HG02870 (cell line): ENCODE measurements around the gene TGFBI.
"Not testable (repeated sequence)": the region's sequence is repeated elsewhere in the genome, so short reads cannot be mapped to it uniquely, and the experiment has no call there.

ENCODE experiments used
- ATAC-seq: cut with Tn5 transposase; IDR thresholded peaks from one replicate; pipeline ENCODE4 v1.9.1; 2021; ENCODE audit warnings: mild to moderate bottlenecking, moderate library complexity; ENCODE audit not compliant: unreplicated experiment

Gene TGFBI

GRCh38 chr5:136043551-136043950, 14.8 kb downstream of the TGFBI start:
- ATAC-seq, result no peak

GRCh38 chr5:136043968-136044610, 15.3 kb downstream of the TGFBI start:
- no peak for ATAC-seq

- ATAC-seq, result not testable (repeated sequence)
Observed at GRCh38 chr5:136045026-136045425, 16.2 kb downstream of the TGFBI start.

GRCh38 chr5:136046246-136046645, 17.5 kb downstream of the TGFBI start:
- ATAC-seq, result no peak

- ATAC-seq, result no peak
Observed at GRCh38 chr5:136047858-136048257, 19.1 kb downstream of the TGFBI start.

GRCh38 chr5:136048966-136049365, 20.2 kb downstream of the TGFBI start:
- no peak for ATAC-seq

- ATAC-seq, result no peak
Observed at GRCh38 chr5:136051486-136052220, 22.9 kb downstream of the TGFBI start.

GRCh38 chr5:136052692-136053335, 24.0 kb downstream of the TGFBI start:
- ATAC-seq, result no peak

- no peak for ATAC-seq
Observed at GRCh38 chr5:136053336-136054141, 24.8 kb downstream of the TGFBI start.

GRCh38 chr5:136054142-136055019, 25.6 kb downstream of the TGFBI start:
- no peak for ATAC-seq

GRCh38 chr5:136055612-136056309, 27.0 kb downstream of the TGFBI start:
- no peak for ATAC-seq

GRCh38 chr5:136056336-136056735, 27.5 kb downstream of the TGFBI start:
- ATAC-seq, result no peak

GRCh38 chr5:136056771-136057335, 28.1 kb downstream of the TGFBI start:
- ATAC-seq, result no peak

GRCh38 chr5:136057401-136058038, 28.7 kb downstream of the TGFBI start:
- no peak for ATAC-seq

- ATAC-seq, result no peak
Observed at GRCh38 chr5:136058039-136058971, 29.5 kb downstream of the TGFBI start.

GRCh38 chr5:136058972-136059354, 30.2 kb downstream of the TGFBI start:
- ATAC-seq, result no peak

GRCh38 chr5:136060963-136061362, 32.2 kb downstream of the TGFBI start:
- ATAC-seq, result no peak
